ENCODE results near the gene B3GNT2. TPM values are rescaled to one million over a fixed set of nuclear protein-coding genes. Genes with fewer than 3 reads are reported as not detected.

The B3GNT2 gene
- total RNA-seq, 1 experiment from 2014 or later: 32.2 TPM

DNA sequence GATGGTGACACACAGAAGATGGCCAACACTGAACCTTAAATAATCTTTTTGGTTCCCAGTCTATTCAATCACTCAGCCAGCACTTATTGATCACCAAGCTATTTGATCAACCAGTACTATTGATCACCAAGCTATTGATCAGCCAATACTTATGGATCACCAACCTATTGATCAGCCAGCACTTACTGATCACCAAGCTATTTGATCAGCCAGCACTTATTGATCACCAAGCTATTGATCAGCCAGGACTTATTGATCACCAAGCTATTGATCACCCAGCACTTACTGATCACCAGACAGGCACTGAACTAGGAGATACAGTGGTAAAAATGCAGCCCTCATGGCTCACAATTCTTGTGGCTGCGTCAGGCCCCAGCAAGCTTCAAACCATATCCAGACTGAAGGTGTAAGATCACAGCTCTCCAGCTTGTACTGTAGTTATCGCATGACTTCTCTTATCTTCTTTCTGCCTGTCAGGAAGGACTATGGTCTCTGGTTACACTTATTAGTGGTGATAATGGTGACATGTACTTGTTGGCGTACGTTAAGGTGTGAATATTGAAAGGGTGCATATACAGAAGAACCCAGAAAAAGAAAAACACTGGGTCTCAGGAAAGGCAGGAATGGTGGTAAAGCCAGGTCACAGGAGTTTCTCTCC lies 18.4 kb upstream of the B3GNT2 start (continued):
- TF ChIP-seq, protein P1, sequence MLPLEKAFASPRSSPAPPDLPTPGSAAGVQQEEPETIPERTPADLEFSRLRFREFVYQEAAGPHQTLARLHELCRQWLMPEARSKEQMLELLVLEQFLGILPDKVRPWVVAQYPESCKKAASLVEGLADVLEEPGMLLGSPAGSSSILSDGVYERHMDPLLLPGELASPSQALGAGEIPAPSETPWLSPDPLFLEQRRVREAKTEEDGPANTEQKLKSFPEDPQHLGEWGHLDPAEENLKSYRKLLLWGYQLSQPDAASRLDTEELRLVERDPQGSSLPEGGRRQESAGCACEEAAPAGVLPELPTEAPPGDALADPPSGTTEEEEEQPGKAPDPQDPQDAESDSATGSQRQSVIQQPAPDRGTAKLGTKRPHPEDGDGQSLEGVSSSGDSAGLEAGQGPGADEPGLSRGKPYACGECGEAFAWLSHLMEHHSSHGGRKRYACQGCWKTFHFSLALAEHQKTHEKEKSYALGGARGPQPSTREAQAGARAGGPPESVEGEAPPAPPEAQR (CRISPR knock-in tag; IDR thresholded peaks at IDR 0.05): no peak
- TF ChIP-seq ZNF219 (CRISPR knock-in tag; IDR thresholded peaks at IDR 0.05; ENCODE audit: borderline replicate concordance) (no peak), CREB1 (CRISPR knock-in tag; IDR thresholded peaks at IDR 0.05) (no peak), FOXP1 (CRISPR knock-in tag; IDR thresholded peaks at IDR 0.05; ENCODE audit: borderline replicate concordance) (no peak), CBFB (CRISPR knock-in tag; IDR thresholded peaks at IDR 0.05; ENCODE audit: low read depth) (no peak), NR1H2 (CRISPR knock-in tag; IDR thresholded peaks at IDR 0.05) (no peak)
- TF ChIP-seq, protein P2, sequence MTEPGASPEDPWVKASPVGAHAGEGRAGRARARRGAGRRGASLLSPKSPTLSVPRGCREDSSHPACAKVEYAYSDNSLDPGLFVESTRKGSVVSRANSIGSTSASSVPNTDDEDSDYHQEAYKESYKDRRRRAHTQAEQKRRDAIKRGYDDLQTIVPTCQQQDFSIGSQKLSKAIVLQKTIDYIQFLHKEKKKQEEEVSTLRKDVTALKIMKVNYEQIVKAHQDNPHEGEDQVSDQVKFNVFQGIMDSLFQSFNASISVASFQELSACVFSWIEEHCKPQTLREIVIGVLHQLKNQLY (CRISPR knock-in tag; IDR thresholded peaks at IDR 0.05): no peak
- TF ChIP-seq, protein P3, sequence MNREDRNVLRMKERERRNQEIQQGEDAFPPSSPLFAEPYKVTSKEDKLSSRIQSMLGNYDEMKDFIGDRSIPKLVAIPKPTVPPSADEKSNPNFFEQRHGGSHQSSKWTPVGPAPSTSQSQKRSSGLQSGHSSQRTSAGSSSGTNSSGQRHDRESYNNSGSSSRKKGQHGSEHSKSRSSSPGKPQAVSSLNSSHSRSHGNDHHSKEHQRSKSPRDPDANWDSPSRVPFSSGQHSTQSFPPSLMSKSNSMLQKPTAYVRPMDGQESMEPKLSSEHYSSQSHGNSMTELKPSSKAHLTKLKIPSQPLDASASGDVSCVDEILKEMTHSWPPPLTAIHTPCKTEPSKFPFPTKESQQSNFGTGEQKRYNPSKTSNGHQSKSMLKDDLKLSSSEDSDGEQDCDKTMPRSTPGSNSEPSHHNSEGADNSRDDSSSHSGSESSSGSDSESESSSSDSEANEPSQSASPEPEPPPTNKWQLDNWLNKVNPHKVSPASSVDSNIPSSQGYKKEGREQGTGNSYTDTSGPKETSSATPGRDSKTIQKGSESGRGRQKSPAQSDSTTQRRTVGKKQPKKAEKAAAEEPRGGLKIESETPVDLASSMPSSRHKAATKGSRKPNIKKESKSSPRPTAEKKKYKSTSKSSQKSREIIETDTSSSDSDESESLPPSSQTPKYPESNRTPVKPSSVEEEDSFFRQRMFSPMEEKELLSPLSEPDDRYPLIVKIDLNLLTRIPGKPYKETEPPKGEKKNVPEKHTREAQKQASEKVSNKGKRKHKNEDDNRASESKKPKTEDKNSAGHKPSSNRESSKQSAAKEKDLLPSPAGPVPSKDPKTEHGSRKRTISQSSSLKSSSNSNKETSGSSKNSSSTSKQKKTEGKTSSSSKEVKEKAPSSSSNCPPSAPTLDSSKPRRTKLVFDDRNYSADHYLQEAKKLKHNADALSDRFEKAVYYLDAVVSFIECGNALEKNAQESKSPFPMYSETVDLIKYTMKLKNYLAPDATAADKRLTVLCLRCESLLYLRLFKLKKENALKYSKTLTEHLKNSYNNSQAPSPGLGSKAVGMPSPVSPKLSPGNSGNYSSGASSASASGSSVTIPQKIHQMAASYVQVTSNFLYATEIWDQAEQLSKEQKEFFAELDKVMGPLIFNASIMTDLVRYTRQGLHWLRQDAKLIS (CRISPR knock-in tag; IDR thresholded peaks at IDR 0.05; ENCODE audit: borderline replicate concordance): no peak

DNA sequence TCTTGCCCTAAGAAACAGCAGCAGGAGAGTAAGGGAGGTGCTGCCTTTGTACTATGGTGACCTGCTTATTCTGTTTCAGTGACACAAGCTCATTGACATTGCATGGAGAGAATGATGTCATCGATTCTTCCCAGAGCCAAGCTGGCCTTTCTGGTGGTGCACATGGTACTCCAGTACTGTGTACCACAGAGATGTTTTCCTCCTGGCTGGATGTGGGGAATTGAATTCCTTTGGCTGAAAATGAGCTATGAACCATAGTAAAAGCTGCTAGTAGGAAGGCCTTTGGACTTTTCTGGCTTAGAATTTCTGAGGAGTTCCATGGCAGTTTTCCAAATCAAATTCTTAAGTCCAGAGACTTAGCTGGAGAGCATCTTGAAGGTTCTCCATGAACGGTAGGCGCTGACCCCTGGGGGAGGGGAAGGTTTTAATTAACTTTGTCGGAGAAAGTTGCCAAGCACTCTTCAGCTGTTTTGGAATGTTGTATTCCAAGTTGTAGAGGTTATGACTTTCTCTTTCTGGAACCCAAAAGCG lies 17.1 kb upstream of the B3GNT2 start:
- H3K27me3 Mint-ChIP-seq (ENCODE audit: low read depth): no peaks in the 10 kb centered on the region
- CTCF ChIA-PET: no interaction called here
- H3K4me1 Mint-ChIP-seq: peaks cover 17% of the 10 kb centered on the region
- POLR2A ChIA-PET: interaction anchor here (0.6 kb wide), 1 partner anchor 1113 kb away, joined by 6 read pairs; no protein-coding TSS in a partner anchor
- ATAC-seq (no peak), DNase-seq (ENCODE audit: low spot score) (no peak)
- 0 out of 2 replicates have a peak, but pooled peaks cover 3% of the 10 kb centered on the region for H3K9me3 Mint-ChIP-seq
- no peak overlapping the region for H3K4me3 Mint-ChIP-seq
- TF ChIP-seq KAT7 (CRISPR knock-in tag; IDR thresholded peaks at IDR 0.05; ENCODE audit: borderline replicate concordance) (no peak), TP53 (CRISPR knock-in tag; IDR thresholded peaks at IDR 0.05) (no peak), NR2C2 (CRISPR knock-in tag; IDR thresholded peaks at IDR 0.05) (no peak), TEAD1 (CRISPR knock-in tag; IDR thresholded peaks at IDR 0.05) (no peak), ZNF232 (CRISPR knock-in tag; IDR thresholded peaks at IDR 0.05) (no peak), GRHL2 (CRISPR knock-in tag; IDR thresholded peaks at IDR 0.05; ENCODE audit: insufficient replicate concordance, severe bottlenecking) (no peak), ZBTB21 (CRISPR knock-in tag; IDR thresholded peaks at IDR 0.05; ENCODE audit: borderline replicate concordance) (no peak), ZNF671 (CRISPR knock-in tag; IDR thresholded peaks at IDR 0.05) (no peak), ELF4 (CRISPR knock-in tag; IDR thresholded peaks at IDR 0.05; ENCODE audit: low read depth) (no peak), FOXP1 (CRISPR knock-in tag; IDR thresholded peaks at IDR 0.05; ENCODE audit: borderline replicate concordance) (no peak), OVOL2 (CRISPR knock-in tag; IDR thresholded peaks at IDR 0.05; ENCODE audit: borderline replicate concordance) (no peak)
- TF ChIP-seq, protein P4, sequence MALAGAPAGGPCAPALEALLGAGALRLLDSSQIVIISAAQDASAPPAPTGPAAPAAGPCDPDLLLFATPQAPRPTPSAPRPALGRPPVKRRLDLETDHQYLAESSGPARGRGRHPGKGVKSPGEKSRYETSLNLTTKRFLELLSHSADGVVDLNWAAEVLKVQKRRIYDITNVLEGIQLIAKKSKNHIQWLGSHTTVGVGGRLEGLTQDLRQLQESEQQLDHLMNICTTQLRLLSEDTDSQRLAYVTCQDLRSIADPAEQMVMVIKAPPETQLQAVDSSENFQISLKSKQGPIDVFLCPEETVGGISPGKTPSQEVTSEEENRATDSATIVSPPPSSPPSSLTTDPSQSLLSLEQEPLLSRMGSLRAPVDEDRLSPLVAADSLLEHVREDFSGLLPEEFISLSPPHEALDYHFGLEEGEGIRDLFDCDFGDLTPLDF (CRISPR knock-in tag; IDR thresholded peaks at IDR 0.05): no peak
- TF ChIP-seq, protein P5, sequence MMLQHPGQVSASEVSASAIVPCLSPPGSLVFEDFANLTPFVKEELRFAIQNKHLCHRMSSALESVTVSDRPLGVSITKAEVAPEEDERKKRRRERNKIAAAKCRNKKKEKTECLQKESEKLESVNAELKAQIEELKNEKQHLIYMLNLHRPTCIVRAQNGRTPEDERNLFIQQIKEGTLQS (CRISPR knock-in tag; conservative IDR thresholded peaks at IDR 0.05): no peak
- TF ChIP-seq, protein P6, sequence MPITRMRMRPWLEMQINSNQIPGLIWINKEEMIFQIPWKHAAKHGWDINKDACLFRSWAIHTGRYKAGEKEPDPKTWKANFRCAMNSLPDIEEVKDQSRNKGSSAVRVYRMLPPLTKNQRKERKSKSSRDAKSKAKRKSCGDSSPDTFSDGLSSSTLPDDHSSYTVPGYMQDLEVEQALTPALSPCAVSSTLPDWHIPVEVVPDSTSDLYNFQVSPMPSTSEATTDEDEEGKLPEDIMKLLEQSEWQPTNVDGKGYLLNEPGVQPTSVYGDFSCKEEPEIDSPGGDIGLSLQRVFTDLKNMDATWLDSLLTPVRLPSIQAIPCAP (CRISPR knock-in tag; IDR thresholded peaks at IDR 0.05): no peak
- TF ChIP-seq, protein P7, sequence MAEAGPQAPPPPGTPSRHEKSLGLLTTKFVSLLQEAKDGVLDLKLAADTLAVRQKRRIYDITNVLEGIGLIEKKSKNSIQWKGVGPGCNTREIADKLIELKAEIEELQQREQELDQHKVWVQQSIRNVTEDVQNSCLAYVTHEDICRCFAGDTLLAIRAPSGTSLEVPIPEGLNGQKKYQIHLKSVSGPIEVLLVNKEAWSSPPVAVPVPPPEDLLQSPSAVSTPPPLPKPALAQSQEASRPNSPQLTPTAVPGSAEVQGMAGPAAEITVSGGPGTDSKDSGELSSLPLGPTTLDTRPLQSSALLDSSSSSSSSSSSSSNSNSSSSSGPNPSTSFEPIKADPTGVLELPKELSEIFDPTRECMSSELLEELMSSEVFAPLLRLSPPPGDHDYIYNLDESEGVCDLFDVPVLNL (CRISPR knock-in tag; IDR thresholded peaks at IDR 0.05; ENCODE audit: borderline replicate concordance, low read depth): no peak
- TF ChIP-seq, protein P8, sequence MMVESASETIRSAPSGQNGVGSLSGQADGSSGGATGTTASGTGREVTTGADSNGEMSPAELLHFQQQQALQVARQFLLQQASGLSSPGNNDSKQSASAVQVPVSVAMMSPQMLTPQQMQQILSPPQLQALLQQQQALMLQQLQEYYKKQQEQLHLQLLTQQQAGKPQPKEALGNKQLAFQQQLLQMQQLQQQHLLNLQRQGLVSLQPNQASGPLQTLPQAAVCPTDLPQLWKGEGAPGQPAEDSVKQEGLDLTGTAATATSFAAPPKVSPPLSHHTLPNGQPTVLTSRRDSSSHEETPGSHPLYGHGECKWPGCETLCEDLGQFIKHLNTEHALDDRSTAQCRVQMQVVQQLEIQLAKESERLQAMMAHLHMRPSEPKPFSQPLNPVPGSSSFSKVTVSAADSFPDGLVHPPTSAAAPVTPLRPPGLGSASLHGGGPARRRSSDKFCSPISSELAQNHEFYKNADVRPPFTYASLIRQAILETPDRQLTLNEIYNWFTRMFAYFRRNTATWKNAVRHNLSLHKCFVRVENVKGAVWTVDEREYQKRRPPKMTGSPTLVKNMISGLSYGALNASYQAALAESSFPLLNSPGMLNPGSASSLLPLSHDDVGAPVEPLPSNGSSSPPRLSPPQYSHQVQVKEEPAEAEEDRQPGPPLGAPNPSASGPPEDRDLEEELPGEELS (CRISPR knock-in tag; IDR thresholded peaks at IDR 0.05): no peak
- H3K27ac Mint-ChIP-seq: no peak overlapping the region
- no peaks in the 10 kb centered on the region for H3K36me3 Mint-ChIP-seq

Data from WTC11 (cell line).